SK-N-MC (cell line): ENCODE data around the gene DCHS2.

Experiments used
- DNase-seq: peaks from one replicate; pipeline ENCODE4 v3.0.0-alpha.2; 2011; ENCODE audit warnings: low read depth, low spot score
- H3K27ac ChIP-seq: fragments of 200-600 bp; sonication (generic); 2 replicates; pipeline ENCODE4 v1.5.1; 2016; ENCODE audit warnings: mixed run types
- H3K36me3 ChIP-seq: fragments of 200-600 bp; sonication (generic); 2 replicates; pipeline ENCODE4 v1.6.1; 2017; ENCODE audit warnings: antibody characterized with exemption, low read length, mixed read lengths; ENCODE audit not compliant: insufficient read depth
- H3K4me3 ChIP-seq: fragments of 200-600 bp; sonication (generic); 2 replicates; pipeline ENCODE4 v1.5.1; 2016
- H3K9ac ChIP-seq: fragments of 200-600 bp; sonication (generic); 2 replicates; pipeline ENCODE4 v1.8.0; 2017; ENCODE audit warnings: mixed run types, mixed read lengths; ENCODE audit not compliant: insufficient read length
- H3K9me3 ChIP-seq: fragments of 200-600 bp; sonication (generic); 2 replicates; pipeline ENCODE4 v1.6.1; 2017; ENCODE audit warnings: low read depth, mild to moderate bottlenecking, antibody characterized with exemption, low read length, moderate library complexity, mixed read lengths
- EZH2 ChIP-seq: fragments of 200-600 bp; sonication (generic); IDR thresholded peaks from one replicate; pipeline ENCODE4 v1.6.1; 2017; ENCODE audit warnings: antibody characterized with exemption
- FOXP2 ChIP-seq: optimal IDR thresholded peaks from 2 replicates; pipeline ENCODE3; 2011; ENCODE audit warnings: mild to moderate bottlenecking, moderate library complexity; ENCODE audit not compliant: insufficient read depth; ENCODE audit errors: extremely low read length, control extremely low read depth
- POLR2AphosphoS5 ChIP-seq: IDR thresholded peaks from 2 replicates; pipeline ENCODE4 v1.6.1; 2012; ENCODE audit warnings: mild to moderate bottlenecking, low read depth, low read length, borderline replicate concordance

The DCHS2 gene

DNA sequence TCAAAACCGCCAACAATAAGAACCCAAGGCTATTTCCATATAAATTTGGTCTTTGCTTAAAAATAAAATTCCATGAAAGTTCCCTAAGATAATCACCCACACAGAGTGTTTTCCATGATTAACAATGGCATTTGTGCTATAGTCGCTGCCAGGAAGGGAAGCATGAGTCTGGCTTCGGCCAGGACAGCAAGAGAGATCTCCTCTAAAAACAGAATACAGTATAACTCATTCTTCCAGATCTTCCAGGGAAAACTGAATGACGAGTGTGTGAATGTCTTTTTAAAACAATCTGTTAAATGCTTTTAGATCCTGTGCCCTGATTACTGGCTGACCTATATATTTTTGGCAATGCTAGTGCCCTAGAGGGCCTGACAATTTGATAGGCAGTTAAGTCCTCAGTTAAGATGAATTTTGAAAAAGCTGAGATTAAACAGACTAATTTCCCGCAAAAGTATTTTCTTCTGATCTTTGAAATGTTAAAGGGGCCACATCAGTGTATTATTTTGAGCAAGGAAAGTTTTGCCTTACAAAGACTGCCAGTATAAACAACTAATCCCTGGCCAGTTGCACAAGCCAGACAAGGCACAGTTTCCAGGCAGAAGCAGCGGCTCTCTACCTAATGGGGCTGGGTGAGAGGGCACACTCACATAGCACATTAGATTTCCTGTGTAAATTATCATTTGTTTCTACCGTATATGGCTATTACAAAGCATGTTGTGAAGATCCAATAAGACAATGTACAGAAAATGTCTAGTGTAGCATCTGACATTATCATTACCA lies 127.3 kb downstream of the DCHS2 start:
- H3K9ac ChIP-seq = no peak overlapping the region
- DNase-seq = no peak
- TF ChIP-seq POLR2AphosphoS5 (no peak), EZH2 (no peak), FOXP2 (no peak)
- no peak overlapping the region for H3K27ac ChIP-seq
- H3K4me3 ChIP-seq = no peak overlapping the region
- no peaks in the 10 kb centered on the region for H3K36me3 ChIP-seq
- no peaks in the 10 kb centered on the region for H3K9me3 ChIP-seq

DNA sequence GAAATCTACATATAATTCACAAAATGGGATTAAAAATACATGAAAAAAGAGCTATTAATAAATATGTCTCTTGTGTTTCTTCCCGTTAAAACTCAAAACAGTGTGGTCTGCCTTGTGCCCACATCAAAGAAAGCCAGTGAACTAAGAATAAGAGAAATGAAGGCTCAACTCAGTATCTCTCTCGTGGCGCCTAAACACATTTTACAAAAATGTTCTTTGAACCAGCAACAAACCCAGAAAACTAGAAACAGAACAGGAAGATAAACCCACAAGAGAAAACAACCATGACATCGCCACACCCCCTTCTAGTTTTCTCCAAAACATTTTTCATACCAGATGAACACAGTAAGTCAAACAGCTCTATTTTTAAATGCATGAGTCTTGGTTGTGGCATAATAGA lies 130.1 kb downstream of the DCHS2 start:
- no peak overlapping the region for H3K4me3 ChIP-seq
- H3K36me3 ChIP-seq = no peaks in the 10 kb centered on the region
- H3K9ac ChIP-seq = no peak overlapping the region
- H3K9me3 ChIP-seq = no peaks in the 10 kb centered on the region
- no peak for DNase-seq
- no peak overlapping the region for H3K27ac ChIP-seq
- TF ChIP-seq FOXP2 = no peak
- TF ChIP-seq EZH2 = no peak
- no peak for TF ChIP-seq POLR2AphosphoS5

DNA sequence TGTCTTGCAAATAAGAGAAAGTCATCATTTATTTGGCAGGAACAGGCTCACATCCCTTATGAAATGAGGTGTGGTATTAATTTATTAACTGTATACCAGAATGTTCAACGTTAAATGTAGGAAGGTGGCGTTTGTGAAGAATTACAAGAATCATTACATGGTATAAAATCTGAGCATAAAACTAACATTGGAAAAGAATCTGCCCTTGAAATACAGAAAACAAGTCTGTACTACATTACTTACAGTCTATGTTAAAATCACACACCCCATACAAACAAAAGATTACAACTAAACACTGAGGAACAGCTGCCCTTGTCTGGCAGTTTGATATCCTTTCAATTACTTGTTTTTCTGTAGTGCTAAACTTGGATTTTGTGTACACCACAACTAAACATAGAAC lies 131.1 kb downstream of the DCHS2 start:
- no peak overlapping the region for H3K4me3 ChIP-seq
- no peak overlapping the region for H3K27ac ChIP-seq
- DNase-seq = no peak
- TF ChIP-seq EZH2 (no peak), POLR2AphosphoS5 (no peak), FOXP2 (no peak)
- H3K9ac ChIP-seq = no peak overlapping the region
- no peaks in the 10 kb centered on the region for H3K36me3 ChIP-seq
- H3K9me3 ChIP-seq = no peaks in the 10 kb centered on the region

DNA sequence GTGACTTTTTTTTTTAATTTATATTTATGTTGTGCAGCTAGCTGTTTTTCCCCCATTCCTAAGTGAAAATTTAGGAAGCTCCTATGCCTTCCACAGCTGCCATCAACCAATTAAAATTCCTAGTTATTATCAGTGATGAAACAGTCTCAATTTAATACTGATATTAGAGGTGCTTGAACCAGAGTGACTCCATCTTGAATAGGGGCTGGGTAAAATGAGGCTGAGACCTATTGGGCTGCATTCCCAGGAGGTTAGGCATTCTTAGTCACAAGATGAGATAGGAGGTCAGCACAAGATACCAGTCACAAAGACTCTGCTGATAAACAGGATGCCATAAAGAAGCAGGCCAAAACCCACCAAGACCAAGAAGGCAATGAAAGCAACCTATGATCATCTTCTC lies 136.7 kb downstream of the DCHS2 start:
- Histone ChIP-seq H3K36me3 (no peaks in the 10 kb centered on the region), H3K9me3 (no peaks in the 10 kb centered on the region), H3K4me3 (no peak overlapping the region), H3K9ac (no peak overlapping the region), H3K27ac (no peak overlapping the region)
- TF ChIP-seq POLR2AphosphoS5 (no peak), FOXP2 (no peak), EZH2 (no peak)
- DNase-seq = no peak

DNA sequence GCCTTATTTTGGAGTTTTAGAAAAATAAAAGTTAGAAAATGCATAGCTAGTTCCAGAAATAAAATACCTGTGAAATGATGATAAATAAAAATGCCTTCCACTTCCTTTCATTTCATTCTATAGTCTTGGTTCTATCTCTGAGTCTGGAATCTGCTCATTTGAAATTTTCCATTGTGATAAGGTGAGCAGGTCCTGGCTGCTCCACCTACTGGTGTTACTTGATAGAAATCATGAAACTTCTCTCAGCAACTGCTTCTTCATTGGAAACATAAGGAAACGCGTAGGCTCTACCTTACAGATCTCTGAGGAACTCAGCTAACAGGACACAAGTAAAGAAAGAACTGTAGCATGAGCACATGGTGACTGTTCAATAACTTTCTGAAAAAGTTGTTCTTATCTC lies 141.8 kb downstream of the DCHS2 start:
- no peak for DNase-seq
- H3K36me3 ChIP-seq = no peaks in the 10 kb centered on the region
- TF ChIP-seq POLR2AphosphoS5 (no peak), FOXP2 (no peak), EZH2 (no peak)

DNA sequence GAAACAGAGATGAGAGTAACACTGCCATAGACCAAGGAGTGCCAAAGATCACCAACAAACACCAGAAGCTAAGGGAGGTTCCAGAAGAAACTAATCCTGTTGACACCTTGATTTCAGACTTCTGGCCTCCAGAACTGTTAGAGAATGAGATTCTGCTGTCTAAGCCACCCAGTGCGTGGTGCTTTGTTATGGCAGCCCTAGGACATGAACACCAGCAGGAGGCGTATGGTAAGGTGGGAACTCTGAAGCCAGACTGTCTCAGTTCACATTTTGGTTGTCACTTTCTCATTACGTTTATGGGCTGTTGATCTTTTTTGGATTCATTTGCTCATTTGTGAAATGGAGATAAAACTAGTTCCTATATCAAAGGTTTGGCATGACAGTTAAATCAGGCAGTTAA lies 142.9 kb downstream of the DCHS2 start:
- TF ChIP-seq POLR2AphosphoS5 = no peak
- no peak for TF ChIP-seq EZH2
- TF ChIP-seq FOXP2 = no peak
- Histone ChIP-seq H3K9ac (no peak overlapping the region), H3K4me3 (no peak overlapping the region), H3K36me3 (no peaks in the 10 kb centered on the region), H3K27ac (no peak overlapping the region), H3K9me3 (no peaks in the 10 kb centered on the region)
- no peak for DNase-seq

More for the DNA sequence above, 141.8 kb downstream of the DCHS2 start:
- H3K9ac ChIP-seq = no peak overlapping the region
- H3K27ac ChIP-seq = no peak overlapping the region
- no peaks in the 10 kb centered on the region for H3K9me3 ChIP-seq
- no peak overlapping the region for H3K4me3 ChIP-seq

DNA sequence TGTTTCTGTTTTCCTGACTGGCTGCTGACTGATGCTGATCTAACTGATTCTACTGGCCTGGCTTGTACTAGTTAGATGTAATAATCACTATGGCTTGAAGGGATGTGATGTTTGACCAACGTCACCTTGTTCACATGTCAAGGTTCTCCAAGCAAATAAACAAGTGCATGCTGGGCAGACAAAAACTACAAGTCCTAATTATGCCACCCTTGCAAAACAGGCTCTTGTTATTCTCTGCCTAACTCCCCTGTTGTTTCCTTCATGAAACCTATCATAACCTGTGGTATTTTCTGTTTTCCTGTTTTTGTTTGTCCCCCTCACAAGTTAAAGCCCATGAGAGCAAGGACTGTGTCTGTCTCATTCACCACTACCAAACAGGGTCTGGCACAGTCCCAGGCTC lies 146.2 kb downstream of the DCHS2 start:
- TF ChIP-seq EZH2 (no peak), POLR2AphosphoS5 (no peak), FOXP2 (no peak)
- no peak overlapping the region for H3K4me3 ChIP-seq
- no peaks in the 10 kb centered on the region for H3K36me3 ChIP-seq
- no peaks in the 10 kb centered on the region for H3K9me3 ChIP-seq
- no peak for DNase-seq
- H3K27ac ChIP-seq = no peak overlapping the region
- no peak overlapping the region for H3K9ac ChIP-seq

DNA sequence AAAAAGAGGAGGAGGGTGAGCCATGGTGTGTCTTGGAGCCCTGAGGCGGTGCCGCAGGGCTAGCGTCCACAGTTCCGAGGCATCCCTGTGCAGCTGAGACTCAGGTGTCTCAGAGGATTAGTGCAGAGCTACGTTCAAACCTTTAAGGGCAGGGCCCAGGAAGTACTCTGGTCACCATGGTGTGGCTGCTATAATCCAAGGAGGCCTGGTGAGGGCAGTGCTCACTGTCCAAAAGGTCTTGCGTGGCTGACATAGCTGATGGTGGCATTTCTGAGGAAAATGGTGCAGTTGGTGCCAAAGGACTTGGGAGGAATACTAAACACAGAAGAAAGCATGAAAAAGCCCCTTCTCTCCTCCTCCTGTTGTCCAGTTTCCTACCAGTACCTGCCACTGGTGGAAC lies 146.9 kb downstream of the DCHS2 start:
- Histone ChIP-seq H3K9ac (no peak overlapping the region), H3K27ac (no peak overlapping the region), H3K9me3 (no peaks in the 10 kb centered on the region), H3K36me3 (no peaks in the 10 kb centered on the region), H3K4me3 (no peak overlapping the region)
- TF ChIP-seq EZH2 (no peak), FOXP2 (no peak), POLR2AphosphoS5 (no peak)
- DNase-seq = no peak

DNA sequence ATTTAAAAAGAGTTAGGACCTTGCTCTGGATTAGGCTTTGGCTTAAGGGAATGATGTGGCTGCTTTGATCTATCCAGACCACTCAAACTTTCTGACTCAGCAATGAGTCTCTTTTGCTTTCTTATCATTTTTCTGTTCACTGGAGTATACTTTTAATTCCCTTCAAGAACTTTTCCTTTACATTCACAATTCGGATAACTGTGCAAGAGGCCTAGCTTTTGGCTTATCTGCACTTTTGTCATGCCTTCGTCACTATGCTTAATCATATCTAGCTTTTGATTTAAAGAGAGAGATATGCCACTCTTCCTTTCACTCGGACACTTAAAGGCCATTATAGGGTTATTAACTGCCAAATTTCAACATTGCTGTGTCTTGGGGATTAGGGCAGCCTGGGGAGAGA lies 147.9 kb downstream of the DCHS2 start:
- no peak for DNase-seq
- Histone ChIP-seq H3K9ac (no peak overlapping the region), H3K9me3 (no peaks in the 10 kb centered on the region), H3K27ac (no peak overlapping the region), H3K4me3 (no peak overlapping the region), H3K36me3 (no peaks in the 10 kb centered on the region)
- TF ChIP-seq EZH2 (no peak), FOXP2 (no peak), POLR2AphosphoS5 (no peak)
